IPS-NIHi11 (cell line): ENCODE results near the gene LACC1.

Experiments used
- DNase-seq: peaks from one replicate; pipeline ENCODE4 v3.0.0; 2012; ENCODE audit warnings: mixed read lengths, low spot score

LACC1 gene

DNA sequence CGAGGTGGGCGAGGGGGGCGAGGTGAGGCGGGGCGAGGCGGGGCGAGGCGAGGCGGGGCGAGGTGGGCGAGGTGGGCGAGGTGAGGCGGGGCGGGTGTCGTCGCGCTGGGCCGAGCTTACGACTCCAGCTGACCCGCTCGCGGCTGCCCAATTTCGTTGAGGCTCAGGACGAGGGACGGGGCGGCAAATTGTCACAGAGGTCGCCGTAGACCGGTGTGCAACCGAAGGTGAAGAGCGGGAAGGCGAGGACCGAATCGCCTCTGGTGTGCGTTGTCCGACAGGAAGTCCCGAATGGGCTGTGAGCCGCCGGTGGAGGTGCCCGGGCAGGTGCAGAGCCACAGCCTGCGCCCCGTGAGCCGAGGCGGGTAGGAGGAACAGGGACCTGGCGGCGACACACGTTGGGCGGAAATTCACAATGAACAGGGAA is at the start of gene LACC1:
Gene LACC1 (plus strand): TSS at position 150 of the 427 bp plus-strand sequence. CDS start 1,082 bp downstream, outside the sequence.
- no peak for DNase-seq

DNA sequence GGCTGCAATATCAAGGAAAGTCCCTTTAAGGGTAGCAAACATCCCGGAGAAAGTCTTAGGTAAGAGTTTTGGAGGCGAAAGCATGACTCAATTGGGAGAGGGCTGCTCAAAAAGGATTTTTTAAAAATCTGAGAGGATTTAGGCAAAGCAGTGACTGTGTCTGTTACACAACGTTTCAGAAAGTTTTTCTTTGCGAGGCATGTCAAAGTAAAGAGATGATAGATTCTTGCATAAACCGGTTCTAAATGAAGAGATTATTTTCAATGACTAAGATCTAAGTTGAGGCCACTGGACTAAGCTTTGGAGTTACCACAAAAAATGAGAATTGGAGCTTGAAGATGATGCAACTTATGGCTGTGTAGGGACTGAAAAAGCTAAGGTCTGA is 49.2 kb upstream of the LACC1 start:
- no peak for DNase-seq

DNA sequence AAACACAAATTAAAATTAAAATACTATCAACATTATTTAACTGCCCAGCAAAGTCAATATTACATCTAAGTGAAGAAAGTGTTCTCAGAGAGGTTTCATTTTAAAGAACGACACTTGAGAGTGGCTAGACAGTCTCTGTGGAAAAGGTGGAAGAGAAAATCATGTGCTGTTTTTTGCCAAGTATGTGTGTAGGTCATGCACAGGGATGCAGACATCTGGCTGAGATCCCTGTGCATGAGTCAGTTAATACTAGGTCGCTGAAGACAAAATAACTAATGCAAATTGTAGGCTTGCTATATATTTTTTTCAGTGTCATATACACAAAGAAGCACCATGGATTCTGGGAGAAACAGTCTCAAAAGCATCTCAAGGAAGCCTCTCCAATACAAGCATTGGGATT is 48.6 kb upstream of the LACC1 start:
- DNase-seq: no peak

DNA sequence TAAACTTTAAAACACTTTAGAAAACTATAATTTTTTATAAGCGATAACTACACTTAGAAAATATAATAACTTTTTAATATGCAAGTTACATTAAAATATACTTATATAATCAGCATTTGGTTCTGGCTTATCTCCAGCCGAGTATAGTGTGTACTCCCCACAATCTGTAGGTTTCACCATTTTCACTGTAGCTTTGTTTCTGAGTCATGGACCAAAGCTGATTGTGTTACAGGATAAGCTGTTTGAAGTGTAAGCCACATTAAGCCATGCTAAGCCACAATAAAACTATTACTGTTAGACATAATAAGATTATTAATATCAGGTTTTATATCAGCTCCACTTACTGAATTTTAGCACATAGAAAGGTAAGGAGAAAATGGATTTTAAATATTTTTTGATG is 44.0 kb upstream of the LACC1 start:
- no peak for DNase-seq

DNA sequence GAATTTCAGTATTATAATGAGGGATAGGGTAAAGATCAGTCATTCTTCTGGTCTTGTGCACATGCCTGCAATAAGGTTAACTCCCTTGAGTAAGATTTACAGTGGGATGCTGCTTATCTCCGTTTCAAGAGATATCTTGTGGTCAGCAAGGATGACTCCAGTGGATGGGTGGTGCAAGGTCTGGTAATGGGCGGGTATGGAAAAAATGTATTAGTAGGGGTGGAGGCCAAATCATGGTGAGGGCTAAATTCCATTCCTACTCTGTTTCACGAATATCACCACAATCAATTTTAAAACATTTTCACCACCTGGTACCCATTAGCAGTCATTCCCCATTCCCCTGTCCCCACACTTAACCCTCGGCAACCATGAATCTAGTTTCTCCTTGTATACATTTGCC is 40.8 kb upstream of the LACC1 start:
- DNase-seq: no peak

DNA sequence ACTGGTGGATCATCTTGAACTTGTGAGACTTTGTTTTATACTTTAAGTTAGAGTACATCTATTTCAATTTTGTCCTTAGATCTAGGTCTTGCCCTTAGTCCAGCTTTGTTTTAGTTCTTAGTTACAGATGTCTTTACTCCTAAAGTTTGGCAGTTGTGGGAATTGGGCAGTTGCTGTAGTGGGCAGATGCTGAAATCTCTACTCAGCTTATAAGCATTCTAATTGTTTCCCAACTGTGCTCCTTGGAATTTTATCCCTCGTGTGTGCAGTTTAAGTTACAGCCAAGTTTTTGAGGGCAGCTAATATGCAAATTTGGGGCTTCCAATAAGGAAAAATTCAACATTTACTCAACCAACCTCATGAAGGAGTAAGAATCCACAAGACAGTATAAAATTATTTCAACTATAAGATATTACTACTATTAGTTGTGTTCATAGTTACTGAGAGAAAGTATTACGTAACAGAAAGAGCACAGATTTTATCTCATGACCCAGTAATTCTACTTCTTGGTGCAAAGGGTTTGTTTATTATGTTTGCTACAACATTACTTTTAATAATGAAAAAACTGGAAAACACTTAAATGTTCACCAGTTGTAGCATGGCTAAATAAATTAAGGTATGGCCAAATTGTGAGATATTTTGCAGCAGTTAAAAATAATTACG is 33.1 kb upstream of the LACC1 start:
- no peak for DNase-seq

DNA sequence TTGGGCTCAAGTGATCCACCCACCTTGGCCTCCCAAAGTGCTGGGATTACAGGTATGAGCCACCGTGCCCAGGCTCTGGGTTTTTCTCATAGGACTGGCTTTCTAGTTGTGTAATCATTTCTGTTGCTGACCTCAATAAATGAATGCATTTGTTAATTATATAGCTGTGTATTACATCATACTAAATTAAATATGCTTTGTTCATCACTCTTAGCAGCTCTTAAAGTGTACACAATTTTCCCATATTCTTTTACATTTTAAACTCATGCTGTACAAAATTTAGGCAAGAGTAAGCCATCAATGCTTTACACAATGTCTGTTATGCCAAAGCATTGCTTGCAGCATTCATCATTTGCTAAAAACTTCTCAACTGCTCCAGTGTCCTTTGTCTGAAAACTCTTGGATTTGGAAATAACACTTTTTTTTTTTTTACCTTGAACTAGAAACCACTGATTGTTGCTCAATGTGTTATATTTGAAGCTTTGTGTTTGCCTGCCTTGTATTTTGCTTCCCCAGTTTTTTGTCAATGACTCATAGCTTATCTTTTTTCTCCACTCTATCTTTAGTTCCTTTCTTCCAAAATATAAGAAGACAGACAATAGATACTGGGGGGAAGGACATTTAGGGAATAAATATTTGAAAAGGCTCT is 31.6 kb upstream of the LACC1 start:
- no peak for DNase-seq

DNA sequence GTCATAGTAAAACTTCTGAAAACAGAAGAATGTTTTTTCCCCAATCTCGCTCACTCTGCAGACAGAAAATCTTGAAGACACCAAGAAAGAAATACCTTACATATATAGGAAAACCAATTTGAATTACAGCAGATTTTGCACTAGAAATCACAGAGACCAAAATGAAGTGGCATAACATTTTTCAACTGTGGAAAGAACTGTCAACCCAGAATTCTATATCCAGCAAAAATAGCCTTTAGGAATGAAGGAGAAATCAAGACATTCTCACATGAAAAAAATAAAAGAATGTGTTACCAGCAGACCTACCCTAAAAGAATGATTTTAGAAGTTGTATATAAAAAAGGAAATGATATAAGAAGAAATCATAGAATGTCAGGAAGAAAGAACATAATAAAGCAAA is 28.8 kb upstream of the LACC1 start:
- DNase-seq: no peak

DNA sequence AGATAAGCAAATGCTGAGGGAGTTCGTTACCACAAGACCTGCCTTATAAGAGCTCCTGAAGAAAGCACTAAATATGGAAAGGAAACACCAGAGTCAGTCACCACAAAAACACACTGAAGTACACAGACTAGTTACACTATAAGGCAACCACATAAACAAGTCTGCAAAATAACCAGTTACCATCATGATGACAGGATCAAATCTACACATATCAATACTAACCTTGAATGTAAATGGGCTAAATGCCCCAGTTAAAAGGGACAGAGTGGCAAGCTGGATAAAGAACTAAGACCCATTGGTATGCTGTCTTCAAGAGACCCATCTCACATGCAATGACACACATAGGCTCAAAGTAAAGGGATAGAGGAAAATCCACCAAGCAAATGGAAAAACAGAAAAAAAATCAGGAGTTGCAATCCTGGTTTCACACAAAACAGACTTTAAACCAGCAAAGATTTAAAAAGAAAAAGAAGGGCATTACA is 26.7 kb upstream of the LACC1 start:
- no peak for DNase-seq

DNA sequence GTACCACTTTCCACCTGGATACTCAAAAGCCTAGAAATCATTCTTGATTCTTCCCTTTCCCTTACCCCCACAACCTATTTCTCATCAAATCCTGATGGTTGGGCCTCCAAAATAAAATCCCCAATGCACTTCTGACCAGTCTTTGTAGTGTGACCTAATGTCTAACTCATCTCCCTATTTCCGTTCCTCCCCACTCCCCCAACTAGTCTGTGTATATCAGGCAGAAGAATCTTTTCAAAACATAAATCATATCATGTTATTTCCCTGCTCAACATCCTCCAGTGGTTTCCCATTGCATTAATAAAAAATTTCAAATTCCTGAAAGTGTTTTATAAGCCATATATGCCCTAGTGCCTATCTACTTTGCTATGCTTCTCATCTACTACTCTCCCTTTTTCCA is 17.8 kb upstream of the LACC1 start:
- DNase-seq: no peak

DNA sequence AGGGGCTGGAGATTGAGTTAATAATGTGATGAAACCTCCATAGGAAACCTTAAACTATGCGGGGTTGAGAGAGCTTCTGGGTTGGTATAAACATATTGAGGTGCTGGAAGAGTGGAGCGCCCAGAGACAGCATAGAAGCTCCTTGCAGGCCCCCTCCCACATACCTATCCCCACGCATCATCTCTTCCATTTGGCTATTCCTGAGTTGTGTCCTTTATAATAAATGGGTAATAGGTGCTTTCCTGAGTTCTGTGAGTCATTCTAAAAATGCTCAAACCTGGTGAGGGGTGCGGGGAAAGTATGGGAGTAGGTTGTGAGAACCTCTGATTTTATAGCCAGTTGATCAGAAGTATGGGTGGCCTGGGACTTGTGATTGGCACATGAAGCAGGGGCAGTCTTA is 14.8 kb upstream of the LACC1 start:
- no peak for DNase-seq

DNA sequence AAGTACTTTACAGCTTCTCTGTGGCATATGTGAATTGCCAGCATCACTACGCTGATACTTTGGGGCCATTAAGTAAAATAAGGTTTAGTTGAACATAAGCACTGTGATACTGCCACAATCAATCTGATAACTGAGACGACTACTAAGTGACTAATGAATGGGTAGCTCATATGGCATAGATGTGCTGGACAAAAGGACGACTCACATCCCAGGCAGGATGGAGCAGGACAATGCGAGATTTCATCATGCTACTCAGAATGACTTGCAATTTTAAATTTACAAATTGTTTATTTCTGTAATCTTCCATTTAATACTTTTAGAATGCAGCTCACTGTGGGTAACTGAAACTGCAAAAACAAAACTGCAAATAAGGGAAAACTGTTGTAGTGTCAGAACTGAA is 13.8 kb upstream of the LACC1 start:
- DNase-seq: no peak

DNA sequence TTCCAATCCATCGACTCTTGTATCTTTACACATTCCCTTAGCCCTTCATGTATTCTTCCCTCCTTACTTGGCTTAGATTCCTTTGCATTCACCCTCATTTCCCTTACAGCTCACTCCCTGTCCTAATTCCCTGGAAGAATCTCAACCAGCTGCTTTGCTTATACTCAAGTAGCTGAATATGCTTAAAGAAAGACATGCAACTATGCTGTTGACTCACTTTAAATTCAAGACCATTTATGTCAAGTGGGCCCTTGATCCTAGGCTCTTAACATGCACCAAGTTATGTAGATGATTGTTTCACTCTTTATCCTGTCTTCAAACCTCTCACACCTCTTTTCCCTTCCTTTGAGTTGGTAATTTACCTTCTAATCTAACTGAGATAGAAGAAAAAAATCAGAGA is 7.5 kb upstream of the LACC1 start:
- no peak for DNase-seq

DNA sequence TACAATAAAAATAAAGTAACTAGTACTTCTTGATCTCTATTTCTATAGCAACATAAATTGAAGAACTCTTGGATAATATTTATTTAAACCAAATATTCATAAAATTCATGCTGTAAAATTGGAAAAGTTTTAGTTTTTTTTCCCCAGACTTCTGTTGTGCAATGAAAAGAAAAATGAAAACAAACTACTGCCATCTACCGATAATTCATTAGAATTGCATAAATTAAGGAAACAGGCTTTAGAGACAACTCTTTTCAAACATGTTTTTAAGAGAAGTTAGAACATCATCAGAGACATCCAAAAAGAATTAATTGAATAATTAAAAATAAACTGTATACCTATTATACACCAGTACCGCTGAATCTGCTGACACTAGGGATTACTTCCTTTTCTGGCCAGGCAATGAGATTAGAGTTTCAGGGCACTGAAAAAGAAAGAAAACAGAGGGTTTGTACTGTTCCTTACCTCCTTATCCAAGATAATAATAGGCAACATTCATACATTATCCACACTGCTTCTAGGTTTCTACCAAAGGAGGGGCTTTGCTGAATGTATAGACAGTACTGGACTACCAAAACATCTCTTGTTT is 5.1 kb upstream of the LACC1 start:
- no peak for DNase-seq

DNA sequence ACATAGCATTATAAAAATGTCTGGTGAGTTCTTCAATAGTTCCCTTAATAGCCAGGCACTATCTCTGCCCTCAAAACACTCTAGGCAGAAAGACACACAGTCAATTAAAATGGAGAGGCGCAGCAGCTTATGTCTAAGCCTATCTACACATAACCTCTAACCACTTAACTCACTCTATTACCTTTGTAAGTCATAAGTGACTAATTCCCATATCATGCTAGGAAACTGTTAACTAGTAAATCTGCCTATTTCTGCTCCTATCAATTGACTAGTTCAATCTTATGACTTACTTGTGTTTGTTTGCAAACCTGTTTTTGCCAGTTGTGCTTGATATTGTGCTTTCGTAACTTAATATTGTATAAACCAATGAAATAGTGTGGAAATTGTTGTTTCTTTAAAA is 3.3 kb upstream of the LACC1 start:
- DNase-seq: no peak

DNA sequence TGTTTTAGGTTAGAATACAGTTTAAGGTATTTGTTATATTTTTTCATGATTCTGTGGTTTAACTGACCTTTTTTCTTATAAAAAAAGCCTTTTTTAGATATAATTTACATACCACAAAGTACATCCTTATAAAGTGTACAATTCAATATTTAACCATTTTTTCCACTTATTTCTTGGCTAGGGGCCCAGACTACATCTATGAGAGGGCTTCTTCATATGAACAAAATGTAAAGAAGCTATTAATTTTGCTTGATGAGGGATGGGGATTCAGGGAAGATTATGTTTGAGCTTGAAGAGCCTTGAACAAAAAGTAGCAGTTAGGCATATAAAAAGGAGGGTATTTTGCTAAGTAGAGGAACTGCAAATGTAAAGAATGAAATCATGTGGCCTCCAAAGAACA is 2.4 kb upstream of the LACC1 start:
- DNase-seq: no peak

DNA sequence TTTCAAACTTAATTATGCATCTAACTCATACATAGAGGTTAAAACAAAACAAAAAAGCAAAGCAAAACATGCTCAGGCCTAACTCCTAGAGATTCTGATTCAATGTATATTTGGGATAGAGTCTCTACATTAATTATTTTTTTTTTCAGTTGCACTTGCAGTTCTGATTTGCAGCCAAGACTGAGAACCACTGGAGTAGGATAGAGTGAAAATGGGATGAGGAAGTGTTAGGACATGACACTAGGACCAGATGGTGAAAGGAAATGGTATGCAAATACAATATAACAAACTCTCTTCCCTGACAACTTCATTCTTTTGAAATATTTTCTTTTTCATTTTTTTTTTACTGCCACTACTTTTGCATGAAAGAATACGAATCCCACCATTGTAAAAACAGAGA is 1.9 kb upstream of the LACC1 start:
- no peak for DNase-seq

DNA sequence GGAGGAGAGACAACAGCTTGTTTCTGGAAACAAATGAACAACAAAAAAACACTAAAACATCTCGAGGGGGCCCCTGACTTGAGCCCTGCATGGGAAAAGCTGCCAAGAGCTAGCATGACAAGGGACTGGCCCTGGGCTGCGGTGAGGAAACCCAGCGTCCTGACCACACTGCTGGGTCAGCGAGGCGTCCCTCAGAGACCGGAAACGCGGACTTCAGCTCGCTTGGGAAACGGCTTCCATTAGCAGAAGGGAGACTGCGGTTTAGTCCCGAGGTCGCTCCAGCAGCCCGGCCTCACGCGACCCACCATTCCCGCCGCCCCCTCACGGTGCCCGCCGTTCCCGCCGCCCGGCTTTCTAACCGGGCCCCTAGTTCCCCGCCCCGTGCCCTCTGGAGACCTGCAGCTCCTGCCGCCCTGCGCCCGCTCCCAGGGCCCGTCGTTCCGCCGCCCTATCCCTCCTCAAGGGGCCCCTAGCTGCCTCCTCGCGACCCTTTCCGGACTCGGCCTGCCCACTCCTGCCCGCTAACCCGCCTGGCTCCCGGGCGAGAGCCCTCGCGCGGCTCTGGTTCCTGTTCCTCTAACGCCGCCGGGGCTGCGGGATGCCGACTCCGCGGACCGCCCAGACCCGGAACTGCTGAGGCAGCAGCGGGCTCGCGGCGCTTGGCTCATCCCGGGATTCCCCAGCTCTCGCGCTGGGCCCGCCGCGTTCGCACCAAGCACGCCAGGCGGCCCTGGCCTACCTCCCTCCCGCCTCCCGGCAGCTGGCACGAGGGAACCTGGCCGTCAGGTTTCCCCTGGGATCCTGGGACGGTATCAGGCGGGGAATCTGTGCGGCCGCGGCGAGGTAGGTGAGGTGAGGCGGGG is 581 bp upstream of the LACC1 start, which contains the start of gene CCDC122:
Gene CCDC122 (minus strand): TSS at position 849 of the 863 bp plus-strand sequence. CDS start 10,364 bp downstream, outside the sequence.
- peak; percentile 85 for DNase-seq

DNA sequence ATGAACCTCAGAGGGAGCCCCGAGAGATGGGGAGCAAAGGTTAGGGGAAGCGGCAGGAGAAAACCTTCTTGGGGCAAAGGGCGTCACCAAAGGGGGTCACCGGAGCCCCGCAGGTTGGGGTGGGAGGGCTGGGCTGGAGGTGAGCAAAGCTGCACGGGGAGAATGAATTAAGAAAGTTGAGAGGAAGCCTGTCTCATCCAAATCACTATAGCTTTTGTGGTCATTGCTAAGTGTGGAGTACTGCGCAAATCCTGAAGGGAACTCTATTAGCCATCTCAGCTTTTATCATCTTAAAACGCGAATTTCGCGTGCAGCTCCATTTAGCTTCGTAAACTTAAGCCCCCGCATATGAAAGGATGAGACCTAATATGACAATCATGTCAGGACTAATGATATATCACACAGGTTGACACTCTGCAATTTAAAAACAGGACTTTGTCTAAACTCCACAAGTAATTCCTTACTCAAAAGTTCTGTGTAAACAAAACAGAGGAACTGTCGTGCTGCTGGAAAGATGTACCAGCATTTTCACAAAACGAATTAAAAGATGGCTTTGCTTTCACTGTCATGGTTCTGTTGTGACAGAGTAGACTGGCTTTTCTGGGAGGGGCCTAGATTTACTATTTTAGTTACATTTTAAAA is 631 bp downstream of the LACC1 start:
- DNase-seq: no peak

DNA sequence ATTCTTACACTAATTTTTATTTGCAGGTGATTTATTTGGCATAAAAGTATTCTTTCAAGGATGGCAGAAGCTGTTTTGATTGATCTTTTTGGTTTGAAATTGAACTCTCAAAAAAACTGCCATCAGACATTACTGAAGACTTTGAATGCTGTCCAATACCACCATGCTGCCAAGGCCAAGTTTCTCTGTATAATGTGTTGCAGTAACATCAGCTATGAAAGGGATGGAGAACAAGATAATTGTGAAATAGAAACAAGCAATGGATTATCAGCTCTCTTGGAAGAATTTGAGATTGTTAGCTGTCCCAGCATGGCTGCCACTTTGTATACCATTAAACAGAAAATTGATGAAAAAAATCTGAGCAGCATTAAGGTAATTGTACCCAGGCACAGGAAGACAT is 1.2 kb downstream of the LACC1 start:
- DNase-seq: no peak

DNA sequence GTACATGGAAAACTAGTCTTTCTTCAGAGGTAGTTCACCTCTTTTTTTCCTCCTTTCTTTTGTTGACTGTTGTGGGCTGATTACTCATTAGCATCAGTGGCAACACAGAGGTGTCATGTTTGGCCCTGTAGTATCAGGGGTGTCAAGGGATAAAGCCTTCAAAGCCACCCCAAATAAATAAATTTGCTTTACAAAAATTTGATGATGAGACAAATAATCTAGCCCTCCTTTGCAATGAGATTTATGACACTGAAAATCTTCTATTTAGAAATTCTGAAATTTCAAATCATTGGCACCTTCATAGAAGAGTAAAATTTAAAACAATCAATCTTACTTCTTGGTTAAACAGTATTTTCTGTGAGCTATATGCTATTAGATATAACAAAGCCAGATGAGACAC is 1.9 kb downstream of the LACC1 start:
- no peak for DNase-seq

DNA sequence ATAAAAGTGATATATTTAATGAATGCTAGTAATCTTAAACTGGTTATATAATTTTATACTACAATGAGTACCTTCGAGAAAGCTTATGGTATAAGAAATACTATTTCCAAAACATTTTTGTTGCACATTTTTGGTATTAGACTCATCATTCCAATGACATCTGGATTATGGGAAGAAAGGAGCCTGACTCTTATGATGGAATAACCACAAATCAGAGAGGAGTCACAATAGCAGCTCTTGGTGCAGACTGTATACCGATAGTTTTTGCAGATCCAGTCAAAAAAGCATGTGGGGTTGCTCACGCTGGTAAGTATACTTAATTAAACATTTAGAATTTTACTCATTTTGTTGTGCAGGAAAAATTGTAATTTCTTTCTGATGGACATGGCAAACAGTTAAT is 3.9 kb downstream of the LACC1 start:
- DNase-seq: no peak
